ENCODE data around the gene PODXL. TPM values are rescaled to one million over a fixed set of nuclear protein-coding genes. Genes with fewer than 3 reads are reported as not detected.
"Not testable (repeated sequence)": the region's sequence is repeated elsewhere in the genome, so short reads cannot be mapped to it uniquely, and the experiment has no call there.

The PODXL gene
- total RNA-seq, 3 donors from 2014 or later, result 20.3 to 55.6 (median 33.1) TPM

- no peak for DNase-seq (ENCODE audit: low spot score in 2 of 2)
- TF ChIP-seq CTCF (IDR thresholded peaks at IDR 0.05), result no peak
- no peak for TF ChIP-seq POLR2A (IDR thresholded peaks at IDR 0.05)
- no peak for TF ChIP-seq POLR2AphosphoS5 (IDR thresholded peaks at IDR 0.05)
- no peak overlapping the region for H3K4me3 ChIP-seq
- H3K36me3 ChIP-seq, result no peaks in the 10 kb centered on the region
- no peaks in the 10 kb centered on the region for H3K27me3 ChIP-seq
- no peaks in the 10 kb centered on the region for H3K9me3 ChIP-seq
- H3K4me1 ChIP-seq, result no peaks in the 10 kb centered on the region
- peak overlapping the region; percentile 67 to 72 for H3K27ac ChIP-seq
- intact Hi-C loops (cut with DNase I; ENCODE audit: low total_unique reads), result no loop called here
Observed at GRCh38 chr7:131522325-131522930, 34.0 kb downstream of the PODXL start.

GRCh38 chr7:131521651-131522163 is 34.7 kb downstream of the PODXL start:
- peak in 1 of 2 donors; percentile 80 for DNase-seq (ENCODE audit: low spot score in 2 of 2)
- H3K9me3 ChIP-seq, result no peaks in the 10 kb centered on the region
- no peaks in the 10 kb centered on the region for H3K4me1 ChIP-seq
- H3K27me3 ChIP-seq, result no peaks in the 10 kb centered on the region
- H3K36me3 ChIP-seq, result no peaks in the 10 kb centered on the region
- peak overlapping the region; percentile 67 to 72 for H3K27ac ChIP-seq
- H3K4me3 ChIP-seq, result no peak overlapping the region
- TF ChIP-seq CTCF (IDR thresholded peaks at IDR 0.05) (no peak), POLR2A (IDR thresholded peaks at IDR 0.05) (no peak), POLR2AphosphoS5 (IDR thresholded peaks at IDR 0.05) (no peak)
- intact Hi-C loops (cut with DNase I; ENCODE audit: low total_unique reads), result no loop called here

GRCh38 chr7:131518626-131519025 is 37.8 kb downstream of the PODXL start:
- TF ChIP-seq POLR2A (IDR thresholded peaks at IDR 0.05) (no peak), CTCF (IDR thresholded peaks at IDR 0.05) (no peak), POLR2AphosphoS5 (IDR thresholded peaks at IDR 0.05) (no peak)
- Histone ChIP-seq H3K9me3 (no peaks in the 10 kb centered on the region), H3K36me3 (no peaks in the 10 kb centered on the region), H3K27ac (peak overlapping the region in 1 of 2 donors; percentile 44), H3K4me1 (no peaks in the 10 kb centered on the region), H3K27me3 (no peaks in the 10 kb centered on the region), H3K4me3 (no peak overlapping the region)
- intact Hi-C loops (cut with DNase I; ENCODE audit: low total_unique reads), result no loop called here
- no peak for DNase-seq (ENCODE audit: low spot score in 2 of 2)

GRCh38 chr7:131517218-131517923 is 39.1 kb downstream of the PODXL start:
- H3K9me3 ChIP-seq, result no peaks in the 10 kb centered on the region
- intact Hi-C loops (cut with DNase I; ENCODE audit: low total_unique reads), result no loop called here
- no peaks in the 10 kb centered on the region for H3K27me3 ChIP-seq
- H3K4me3 ChIP-seq, result no peak overlapping the region
- H3K27ac ChIP-seq, result no peak overlapping the region
- peak in 1 of 2 donors; percentile 11 for DNase-seq (ENCODE audit: low spot score in 2 of 2)
- no peak for TF ChIP-seq POLR2AphosphoS5 (IDR thresholded peaks at IDR 0.05)
- TF ChIP-seq POLR2A (IDR thresholded peaks at IDR 0.05), result no peak
- no peak for TF ChIP-seq CTCF (IDR thresholded peaks at IDR 0.05)
- H3K4me1 ChIP-seq, result no peaks in the 10 kb centered on the region
- no peaks in the 10 kb centered on the region for H3K36me3 ChIP-seq

- DNase-seq (ENCODE audit: low spot score in 2 of 2); intact Hi-C loops (cut with DNase I; ENCODE audit: low total_unique reads); H3K4me3 ChIP-seq; H3K27me3 ChIP-seq; H3K4me1 ChIP-seq; H3K36me3 ChIP-seq; H3K27ac ChIP-seq; H3K9me3 ChIP-seq: not testable (repeated sequence)
Observed at GRCh38 chr7:131515471-131515870, 41.0 kb downstream of the PODXL start.
